Activated naive CD8-positive, alpha-beta T cell treated with anti-CD3 and anti-CD28 coated beads, Interleukin-2, amount 50 U/mL, for 24 hours (primary cell): Measurements from ENCODE around the gene NKIRAS2.

ENCODE experiments used
- ATAC-seq: fragments of 150-1000 bp; cut with Tn5 transposase; one replicate; pipeline ENCODE4 v1.10.0; 2021
- DNase-seq: peaks from one replicate; pipeline ENCODE4 v3.0.0; 2021
- H3K27ac Mint-ChIP-seq: one replicate; pipeline ENCODE4 v1.8.0; 2021; ENCODE audit warnings: mild to moderate bottlenecking, mixed read lengths
- H3K27me3 Mint-ChIP-seq: one replicate; pipeline ENCODE4 v1.8.0; 2021; ENCODE audit warnings: mixed read lengths
- H3K36me3 Mint-ChIP-seq: one replicate; pipeline ENCODE4 v1.8.0; 2021; ENCODE audit warnings: low read depth, mixed read lengths
- H3K4me1 Mint-ChIP-seq: one replicate; pipeline ENCODE4 v1.8.0; 2021; ENCODE audit warnings: mixed read lengths
- H3K4me3 Mint-ChIP-seq: one replicate; pipeline ENCODE4 v1.8.0; 2021; ENCODE audit warnings: mild to moderate bottlenecking, moderate library complexity, mixed read lengths
- H3K9me3 Mint-ChIP-seq: one replicate; pipeline ENCODE4 v1.8.0; 2021; ENCODE audit warnings: mixed read lengths

The NKIRAS2 gene

DNA sequence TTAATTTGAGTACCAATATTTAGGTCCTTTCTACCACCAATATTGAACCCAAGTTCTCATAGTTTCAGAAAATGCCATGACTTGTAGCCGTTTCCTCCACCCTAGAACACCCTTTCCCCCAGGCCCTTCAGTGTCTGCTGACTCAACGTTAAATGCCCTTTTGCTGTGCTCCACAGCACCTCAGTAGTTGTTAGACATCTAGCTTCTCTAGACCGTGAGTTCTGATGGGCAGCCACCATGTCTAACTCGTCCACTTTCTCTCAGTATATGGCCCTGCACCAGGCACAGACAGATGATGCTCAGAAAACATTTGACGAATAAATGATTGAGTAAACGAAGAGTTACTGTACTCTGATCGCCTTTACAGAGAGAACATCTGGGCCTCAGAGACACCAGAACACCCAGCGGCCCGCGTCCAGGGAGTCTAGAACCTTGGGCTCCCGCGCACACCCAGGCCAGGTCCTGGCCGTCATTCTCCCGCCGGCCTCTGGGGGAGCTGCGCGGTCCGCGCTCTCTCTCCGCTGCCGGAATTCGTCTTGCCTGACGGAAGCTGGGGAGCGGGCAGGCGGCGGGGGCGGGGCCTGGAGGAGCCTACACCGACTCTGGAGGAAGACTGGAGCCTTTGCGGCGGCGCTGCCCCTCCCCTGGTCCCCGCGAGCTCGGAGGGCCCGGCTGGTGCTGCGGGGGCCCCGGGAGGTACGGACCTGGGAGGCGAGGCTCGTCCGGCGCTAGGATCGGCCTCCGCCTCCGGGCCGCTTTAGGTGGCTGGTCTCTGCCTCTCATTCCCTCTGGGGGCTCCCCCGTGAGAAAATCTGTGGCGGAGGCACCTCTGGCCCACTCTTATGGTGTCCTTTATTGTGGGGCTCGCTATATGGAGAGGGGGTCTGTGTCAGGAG is at the start of gene NKIRAS2:
NKIRAS2 (plus strand) TSS at position 582 of the 896 bp plus-strand sequence. CDS start 1,488 bp downstream, outside the sequence.
- Mint-ChIP-seq H3K27me3 (no peaks in the 10 kb centered on the region), H3K4me1 (peaks cover 63% of the 10 kb centered on the region), H3K36me3 (peaks cover 29% of the 10 kb centered on the region), H3K4me3 (peak within 1 kb of the TSS; percentile 96), H3K27ac (peak within 1 kb of the TSS; percentile 78), H3K9me3 (peaks cover 3% of the 10 kb centered on the region)
- ATAC-seq (peak; percentile 79), DNase-seq (peak; percentile 96)

DNA sequence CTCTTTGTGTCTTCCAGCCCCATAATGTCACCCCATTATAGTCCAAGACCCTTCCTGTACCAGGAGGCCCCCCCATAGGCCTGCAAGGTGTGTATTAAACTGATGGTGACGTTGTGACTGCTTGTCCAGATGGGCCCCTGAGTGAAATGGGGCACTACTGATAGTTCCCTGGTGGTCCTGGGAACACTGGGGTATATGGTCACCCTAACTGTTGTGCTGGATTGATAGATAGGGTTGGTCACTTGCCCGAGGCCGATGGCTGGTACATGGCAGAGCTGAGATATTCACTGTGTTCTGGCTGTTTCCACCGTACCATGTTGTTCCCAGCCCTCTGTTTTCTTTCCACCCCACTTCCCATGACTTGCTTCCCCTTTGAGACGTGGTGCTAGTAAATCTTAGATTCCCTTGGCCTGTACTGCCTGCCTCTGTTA is 49.0 kb upstream of the NKIRAS2 start:
- Mint-ChIP-seq H3K4me3 (no peak overlapping the region), H3K27ac (no peak overlapping the region), H3K36me3 (peaks cover 39% of the 10 kb centered on the region), H3K4me1 (peaks cover 23% of the 10 kb centered on the region), H3K27me3 (no peaks in the 10 kb centered on the region), H3K9me3 (no peaks in the 10 kb centered on the region)
- DNase-seq = no peak
- ATAC-seq = no peak

DNA sequence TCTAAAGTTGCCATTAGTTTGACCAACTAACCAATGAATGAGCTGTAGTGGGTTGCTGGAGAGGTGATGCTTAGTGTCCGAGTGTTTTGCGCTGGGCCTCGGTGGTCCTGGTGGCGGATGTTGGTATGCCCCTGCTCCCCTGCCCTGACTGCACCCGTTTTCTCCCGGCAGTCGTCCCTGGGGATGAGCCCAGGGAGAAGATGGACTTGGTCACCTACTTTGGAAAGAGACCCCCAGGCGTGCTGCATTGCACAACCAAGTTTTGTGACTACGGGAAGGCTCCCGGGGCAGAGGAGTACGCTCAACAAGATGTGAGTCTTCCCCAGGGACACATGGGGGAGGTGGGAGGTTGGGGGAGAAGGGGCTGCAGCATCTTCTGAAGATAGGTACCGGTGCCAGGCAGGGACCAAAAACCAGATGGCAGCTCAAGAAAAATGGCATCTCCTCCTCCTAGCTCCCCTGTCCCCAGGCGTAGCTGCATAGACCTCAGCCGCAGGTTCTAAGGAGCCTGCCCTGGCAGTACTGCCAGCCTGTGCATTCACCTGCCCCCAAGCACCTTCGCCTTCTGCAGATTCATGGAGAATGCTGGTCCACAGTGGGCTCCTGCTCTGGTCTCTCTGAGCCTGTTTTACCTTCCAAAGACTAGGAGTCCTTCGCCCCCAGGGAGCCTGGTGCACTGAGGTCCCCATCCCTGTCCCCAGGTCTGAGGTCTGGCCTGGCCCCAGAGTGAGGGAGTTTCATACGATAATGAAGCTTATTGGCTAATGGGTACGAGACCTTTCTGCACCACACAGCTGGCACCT is 48.0 kb upstream of the NKIRAS2 start:
- no peak for ATAC-seq
- Mint-ChIP-seq H3K4me3 (no peak overlapping the region), H3K36me3 (peaks cover 45% of the 10 kb centered on the region), H3K4me1 (peaks cover 21% of the 10 kb centered on the region), H3K9me3 (no peaks in the 10 kb centered on the region), H3K27ac (no peak overlapping the region), H3K27me3 (no peaks in the 10 kb centered on the region)
- no peak for DNase-seq

DNA sequence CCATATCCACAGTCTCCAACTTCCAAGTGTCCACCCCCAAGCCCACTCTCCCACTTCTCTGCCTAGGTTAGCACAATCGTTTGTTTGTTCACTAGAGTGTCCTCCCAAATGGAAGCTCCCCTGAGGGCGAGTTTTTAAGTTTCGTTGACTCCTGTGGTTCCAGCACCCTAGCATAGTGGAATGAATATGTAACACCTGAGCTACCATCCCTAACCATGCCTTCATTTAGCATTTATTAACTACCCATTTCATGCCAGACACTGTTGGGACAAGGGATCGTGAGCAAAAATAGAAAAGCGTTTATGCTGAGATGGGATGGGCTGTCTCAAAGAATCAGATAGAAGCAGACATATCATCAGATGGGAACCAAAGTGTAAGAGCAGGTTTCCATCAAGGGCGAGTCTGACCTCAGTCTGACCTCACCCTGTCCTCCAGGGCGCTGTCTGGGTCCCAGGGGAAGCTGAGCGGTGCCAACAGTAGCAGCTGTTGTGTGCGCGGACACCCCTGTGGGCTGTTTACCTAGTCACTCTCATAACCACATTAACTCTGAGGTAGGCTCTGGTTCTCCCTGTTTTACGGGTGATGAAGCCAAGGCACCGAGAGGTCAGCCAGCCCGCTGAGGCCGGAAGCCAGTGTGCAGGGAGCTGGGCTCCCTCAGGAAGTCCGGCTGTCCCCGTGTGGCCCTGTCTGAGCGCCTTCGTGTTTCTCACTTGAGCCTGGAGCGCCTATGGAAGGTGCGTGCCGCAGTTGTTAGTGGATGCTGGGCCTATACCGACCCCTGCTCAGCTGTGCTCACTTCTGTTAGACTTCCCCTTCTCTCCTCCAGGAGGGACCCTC is 47.1 kb upstream of the NKIRAS2 start:
- H3K36me3 Mint-ChIP-seq = peaks cover 50% of the 10 kb centered on the region
- H3K4me1 Mint-ChIP-seq = peaks cover 18% of the 10 kb centered on the region
- no peak for DNase-seq
- no peak for ATAC-seq
- H3K9me3 Mint-ChIP-seq = no peaks in the 10 kb centered on the region
- H3K27me3 Mint-ChIP-seq = no peaks in the 10 kb centered on the region
- peak overlapping the region; percentile 35 for H3K27ac Mint-ChIP-seq
- H3K4me3 Mint-ChIP-seq = no peak overlapping the region

DNA sequence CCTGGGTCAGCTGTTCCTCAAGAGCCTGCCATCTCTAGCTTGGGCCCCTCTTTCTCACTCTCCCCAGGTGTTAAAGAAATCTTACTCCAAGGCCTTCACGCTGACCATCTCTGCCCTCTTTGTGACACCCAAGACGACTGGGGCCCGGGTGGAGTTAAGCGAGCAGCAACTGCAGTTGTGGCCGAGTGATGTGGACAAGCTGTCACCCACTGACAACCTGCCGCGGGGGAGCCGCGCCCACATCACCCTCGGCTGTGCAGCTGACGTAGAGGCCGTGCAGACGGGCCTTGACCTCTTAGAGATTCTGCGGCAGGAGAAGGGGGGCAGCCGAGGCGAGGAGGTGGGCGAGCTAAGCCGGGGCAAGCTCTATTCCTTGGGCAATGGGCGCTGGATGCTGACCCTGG is 46.5 kb upstream of the NKIRAS2 start:
- Mint-ChIP-seq H3K27ac (no peak overlapping the region), H3K9me3 (no peaks in the 10 kb centered on the region), H3K4me1 (peaks cover 13% of the 10 kb centered on the region), H3K27me3 (no peaks in the 10 kb centered on the region), H3K4me3 (no peak overlapping the region), H3K36me3 (peaks cover 50% of the 10 kb centered on the region)
- DNase-seq = no peak
- ATAC-seq = no peak

DNA sequence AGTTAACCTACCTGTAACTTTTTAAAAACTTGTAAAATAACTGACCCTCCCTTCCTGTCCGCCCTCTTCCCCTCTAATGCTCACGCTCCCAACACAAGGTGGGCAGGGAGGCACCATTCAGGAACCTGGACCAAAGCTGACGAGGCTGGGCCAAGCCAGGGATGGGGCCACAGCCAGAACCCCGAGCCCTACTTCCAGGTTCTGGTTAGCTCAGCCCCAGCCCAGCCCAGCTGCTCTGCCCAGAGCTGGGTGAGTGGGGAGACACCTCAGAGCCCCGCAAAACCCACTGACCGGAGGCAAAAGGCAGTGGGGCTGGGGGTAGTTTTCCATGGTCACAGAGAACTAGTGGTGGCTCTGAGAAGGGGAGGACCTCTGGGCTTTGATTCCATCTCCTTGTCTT is 45.9 kb upstream of the NKIRAS2 start:
- ATAC-seq = no peak
- Mint-ChIP-seq H3K4me3 (no peak overlapping the region), H3K27me3 (no peaks in the 10 kb centered on the region), H3K4me1 (peaks cover 12% of the 10 kb centered on the region), H3K27ac (no peak overlapping the region), H3K9me3 (no peaks in the 10 kb centered on the region), H3K36me3 (peaks cover 52% of the 10 kb centered on the region)
- DNase-seq = no peak

DNA sequence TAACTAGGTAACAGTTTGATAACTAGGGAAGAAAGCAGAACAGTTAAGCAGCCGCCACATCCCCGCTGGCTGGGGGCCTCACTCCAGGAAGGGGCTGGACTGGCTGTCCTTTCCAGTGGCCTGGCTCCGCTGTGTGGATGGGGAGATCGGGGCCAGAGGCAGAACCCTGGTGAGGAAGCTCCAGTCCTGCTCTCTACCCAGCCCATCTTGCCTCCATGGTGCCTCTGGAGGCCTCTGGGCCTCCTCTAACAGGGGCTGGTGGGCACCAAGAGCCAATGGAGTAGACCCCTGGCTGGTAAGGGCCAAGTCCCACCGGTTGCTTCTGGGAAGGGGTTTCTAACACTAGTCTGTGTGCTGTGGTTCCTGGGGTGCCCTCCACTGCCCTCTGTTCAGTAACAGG is 45.2 kb upstream of the NKIRAS2 start:
- peaks cover 7% of the 10 kb centered on the region for H3K4me1 Mint-ChIP-seq
- no peaks in the 10 kb centered on the region for H3K27me3 Mint-ChIP-seq
- no peaks in the 10 kb centered on the region for H3K9me3 Mint-ChIP-seq
- H3K36me3 Mint-ChIP-seq = peaks cover 48% of the 10 kb centered on the region
- no peak overlapping the region for H3K4me3 Mint-ChIP-seq
- no peak overlapping the region for H3K27ac Mint-ChIP-seq
- DNase-seq (no peak), ATAC-seq (no peak)

DNA sequence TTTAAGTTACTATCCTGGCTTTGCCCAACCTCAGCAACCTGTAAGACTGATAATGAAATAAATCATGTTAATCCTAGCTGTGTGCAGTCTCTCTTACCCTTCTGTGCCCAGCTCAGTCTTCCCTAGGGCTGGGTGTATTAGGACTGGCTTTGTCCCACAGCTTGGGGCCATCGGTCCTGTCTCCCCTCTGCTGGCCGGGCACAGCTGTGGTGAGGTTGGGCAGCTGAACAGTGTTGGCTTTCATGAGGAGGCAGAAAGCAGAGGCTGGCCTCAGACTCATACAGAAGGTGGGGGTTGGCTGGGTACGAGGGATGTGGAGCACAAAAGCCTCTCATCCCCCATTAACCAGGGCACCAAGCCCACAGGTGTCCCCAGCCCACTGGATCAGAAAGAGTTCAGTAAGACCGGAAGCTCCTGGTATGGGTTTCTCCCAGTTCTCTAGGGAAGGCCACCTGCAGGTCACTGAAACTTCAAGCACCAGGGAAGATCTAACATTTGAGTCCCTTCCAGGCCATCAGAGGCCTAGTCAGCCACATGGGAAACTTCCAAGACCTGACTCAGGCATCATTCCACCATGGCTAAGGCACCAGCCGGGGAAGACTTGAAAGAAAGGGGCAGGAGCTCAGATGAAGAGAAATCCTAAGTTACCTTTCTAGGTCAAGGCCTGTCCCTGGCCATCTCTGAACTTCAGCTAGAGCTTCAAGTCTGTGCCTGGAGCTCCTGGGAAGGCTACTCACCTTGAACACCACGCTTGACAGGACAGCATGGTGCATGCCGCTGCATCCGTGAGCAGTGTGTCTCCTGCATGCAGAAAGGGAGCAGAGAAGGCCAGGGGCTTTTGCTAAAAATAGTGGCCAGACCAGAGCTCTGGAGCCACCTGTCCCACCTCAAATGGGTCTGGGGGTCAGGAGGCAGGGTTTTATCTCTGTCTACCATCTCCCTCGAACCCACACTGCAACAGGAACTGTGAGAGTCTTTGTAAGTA is 44.5 kb upstream of the NKIRAS2 start:
- Mint-ChIP-seq H3K27ac (peak overlapping the region; percentile 12), H3K4me3 (no peak overlapping the region), H3K4me1 (peaks cover 7% of the 10 kb centered on the region), H3K36me3 (peaks cover 48% of the 10 kb centered on the region), H3K27me3 (no peaks in the 10 kb centered on the region), H3K9me3 (no peaks in the 10 kb centered on the region)
- DNase-seq (no peak), ATAC-seq (no peak)

DNA sequence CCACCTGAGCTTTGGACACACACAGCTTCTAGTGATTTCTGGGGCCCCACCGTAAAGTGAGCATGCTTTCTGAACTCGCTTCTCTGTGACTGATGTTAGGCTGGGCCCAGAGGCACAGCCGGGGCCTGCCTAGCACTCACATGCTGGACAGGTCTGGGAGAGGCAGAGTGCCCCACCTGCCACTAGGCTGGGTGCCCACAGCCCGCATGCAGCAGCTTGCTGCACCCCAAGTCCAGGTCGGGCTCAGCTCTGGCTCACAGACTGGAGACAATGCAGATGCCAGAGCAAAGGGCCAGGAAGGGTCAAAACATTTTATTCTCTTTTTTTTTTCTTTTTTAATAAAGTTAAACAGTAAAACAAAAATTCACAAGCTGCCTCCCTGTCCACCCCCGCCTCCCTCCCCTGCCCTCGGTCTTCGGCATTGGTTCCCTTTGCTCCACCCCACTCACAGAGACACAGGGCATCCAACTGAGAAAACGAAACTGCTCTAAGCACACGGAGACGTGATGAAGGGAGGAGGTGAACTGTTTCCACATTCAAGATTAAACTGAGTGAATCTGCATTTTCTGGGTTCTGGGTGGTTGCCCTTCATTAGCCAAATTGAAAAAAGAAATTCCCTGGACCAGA is 43.6 kb upstream of the NKIRAS2 start:
- Mint-ChIP-seq H3K27me3 (no peaks in the 10 kb centered on the region), H3K27ac (peak overlapping the region; percentile 39), H3K4me3 (no peak overlapping the region), H3K9me3 (no peaks in the 10 kb centered on the region), H3K36me3 (peaks cover 51% of the 10 kb centered on the region), H3K4me1 (peaks cover 2% of the 10 kb centered on the region)
- ATAC-seq = no peak
- no peak for DNase-seq

DNA sequence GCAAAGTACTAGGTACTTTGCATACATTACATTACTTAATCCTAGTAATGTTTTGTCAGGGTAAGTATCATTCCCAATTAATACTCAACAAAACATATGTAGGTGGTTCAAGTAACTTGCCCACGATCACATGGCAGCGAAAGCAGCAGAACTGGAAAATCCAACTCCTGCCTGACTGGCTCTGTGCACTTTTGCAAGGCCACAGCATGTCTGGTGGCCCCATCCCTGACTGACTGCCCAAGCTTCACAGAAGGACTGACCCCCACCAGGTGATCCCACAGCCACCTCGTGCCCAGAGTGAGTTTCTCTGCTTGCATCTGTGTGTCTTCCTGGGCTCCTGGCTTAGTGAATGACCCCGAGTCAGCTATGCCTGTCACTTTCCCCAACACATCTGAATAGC is 41.9 kb upstream of the NKIRAS2 start:
- ATAC-seq (no peak), DNase-seq (no peak)
- Mint-ChIP-seq H3K4me1 (no peaks in the 10 kb centered on the region), H3K9me3 (no peaks in the 10 kb centered on the region), H3K36me3 (peaks cover 56% of the 10 kb centered on the region), H3K27me3 (no peaks in the 10 kb centered on the region), H3K4me3 (no peak overlapping the region), H3K27ac (no peak overlapping the region)

DNA sequence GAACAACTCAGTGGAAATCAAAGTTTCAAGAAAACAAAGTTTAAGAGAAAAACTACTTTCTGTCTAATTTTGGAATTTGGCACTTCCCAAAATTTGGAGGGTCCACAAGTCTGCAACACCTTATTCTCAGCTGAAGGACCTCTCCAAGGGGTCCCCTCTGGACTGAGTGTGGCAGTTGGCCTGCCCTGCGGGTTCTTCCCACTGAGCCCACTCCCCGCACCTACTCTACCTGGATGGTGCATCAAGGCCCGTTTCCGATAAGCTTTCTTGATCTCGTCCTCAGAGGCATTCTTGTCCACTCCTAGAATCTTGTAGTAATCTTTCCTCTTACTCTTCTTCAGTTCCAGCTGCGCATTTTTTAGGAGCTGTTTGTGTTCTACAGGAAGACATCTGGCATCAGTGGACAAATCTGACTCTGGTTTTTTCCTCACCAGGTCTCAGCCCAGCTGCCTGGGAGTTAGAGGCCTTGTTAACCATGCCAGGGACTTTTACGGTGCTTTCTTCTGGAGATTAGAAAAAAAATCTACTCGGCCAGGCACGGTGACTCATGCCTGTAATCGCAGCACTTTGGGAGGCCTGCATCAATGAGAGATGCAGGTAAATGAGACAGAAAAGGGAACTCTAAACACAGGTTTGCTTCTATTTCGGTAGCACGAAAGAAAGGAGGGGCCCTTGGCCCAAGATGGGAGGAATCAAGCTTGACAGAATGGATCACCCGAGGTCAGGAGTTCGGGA is 37.7 kb upstream of the NKIRAS2 start:
- peak overlapping the region; percentile 27 for H3K27ac Mint-ChIP-seq
- ATAC-seq = no peak

DNA sequence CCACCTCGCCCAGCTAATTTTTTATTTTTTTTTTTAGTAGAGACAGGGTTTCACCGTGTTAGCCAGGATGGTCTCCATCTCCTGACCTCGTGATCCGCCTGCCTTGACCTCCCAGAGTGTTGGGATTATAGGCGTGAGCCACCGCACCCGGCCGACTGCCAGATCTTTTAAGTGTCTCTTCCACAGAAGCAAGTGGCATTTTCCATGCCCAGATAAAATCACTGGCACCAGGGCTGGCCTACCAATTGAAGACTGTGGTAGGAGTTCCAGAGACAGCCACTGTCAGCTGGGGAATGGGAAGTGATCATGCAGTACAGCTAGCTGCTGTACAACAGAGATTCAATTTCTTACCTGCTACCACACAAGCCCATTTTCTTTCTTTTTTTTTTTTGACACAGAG is 35.4 kb upstream of the NKIRAS2 start:
- DNase-seq (no peak), ATAC-seq (no peak)
- H3K36me3 Mint-ChIP-seq = peaks cover 67% of the 10 kb centered on the region
- H3K27me3 Mint-ChIP-seq = no peaks in the 10 kb centered on the region
- H3K9me3 Mint-ChIP-seq = no peaks in the 10 kb centered on the region
- peaks cover 19% of the 10 kb centered on the region for H3K4me1 Mint-ChIP-seq
- no peak overlapping the region for H3K4me3 Mint-ChIP-seq
- H3K27ac Mint-ChIP-seq = no peak overlapping the region

More for the DNA sequence above, 37.7 kb upstream of the NKIRAS2 start:
- peaks cover 6% of the 10 kb centered on the region for H3K4me1 Mint-ChIP-seq
- no peak for DNase-seq
- no peaks in the 10 kb centered on the region for H3K27me3 Mint-ChIP-seq
- H3K36me3 Mint-ChIP-seq = peaks cover 57% of the 10 kb centered on the region
- no peaks in the 10 kb centered on the region for H3K9me3 Mint-ChIP-seq
- no peak overlapping the region for H3K4me3 Mint-ChIP-seq
